ENCODE results near the gene TLK1. TPM values are rescaled to one million over a fixed set of nuclear protein-coding genes. Genes with fewer than 3 reads are reported as not detected.

Gene TLK1
- total RNA-seq, 4 donors from 2014 or later, result 24.9 to 60.4 (median 38.3) TPM

- Histone ChIP-seq H3K27me3 (no peaks in the 10 kb centered on the region), H3K4me1 (no peaks in the 10 kb centered on the region), H3K36me3 (peaks cover 76% of the 10 kb centered on the region), H3K27ac (no peak overlapping the region), H3K4me3 (no peak overlapping the region), H3K9me3 (no peaks in the 10 kb centered on the region)
- 89% methylated on average over 1 of the region's 1 CpG for WGBS
- DNase-seq (ENCODE audit: low spot score in 2 of 2), result no peak
- TF ChIP-seq CTCF (IDR thresholded peaks at IDR 0.05) (no peak), POLR2A (IDR thresholded peaks at IDR 0.05) (no peak), POLR2AphosphoS5 (IDR thresholded peaks at IDR 0.05) (no peak), EP300 (IDR thresholded peaks at IDR 0.05) (no peak)
These were observed 118.3 kb downstream of the TLK1 start for GRCh38 chr2:171042253-171042969.

GRCh38 chr2:171036532-171036931 is 124.2 kb downstream of the TLK1 start:
- H3K36me3 ChIP-seq, result peaks cover 67% of the 10 kb centered on the region
- TF ChIP-seq POLR2A (IDR thresholded peaks at IDR 0.05) (no peak), EP300 (IDR thresholded peaks at IDR 0.05) (no peak), CTCF (IDR thresholded peaks at IDR 0.05) (no peak), POLR2AphosphoS5 (IDR thresholded peaks at IDR 0.05) (no peak)
- no peaks in the 10 kb centered on the region for H3K27me3 ChIP-seq
- no peaks in the 10 kb centered on the region for H3K9me3 ChIP-seq
- no peak for DNase-seq (ENCODE audit: low spot score in 2 of 2)
- whole genome bisulfite sequencing, result 98% methylated on average over 2 of the region's 2 CpGs
- no peaks in the 10 kb centered on the region for H3K4me1 ChIP-seq
- no peak overlapping the region for H3K27ac ChIP-seq
- no peak overlapping the region for H3K4me3 ChIP-seq

GRCh38 chr2:171034315-171034714 is 126.4 kb downstream of the TLK1 start:
- Histone ChIP-seq H3K27me3 (no peaks in the 10 kb centered on the region), H3K36me3 (peaks cover 61% of the 10 kb centered on the region)
- WGBS, result 33% methylated on average over 2 of the region's 2 CpGs

GRCh38 chr2:171025214-171025613 is 135.5 kb downstream of the TLK1 start:
- Histone ChIP-seq H3K27me3 (no peaks in the 10 kb centered on the region), H3K4me3 (no peak overlapping the region), H3K27ac (no peak overlapping the region), H3K36me3 (peaks cover 23% of the 10 kb centered on the region), H3K9me3 (no peaks in the 10 kb centered on the region), H3K4me1 (no peaks in the 10 kb centered on the region)
- 79% methylated on average over 3 of the region's 3 CpGs for WGBS
- no peak for DNase-seq (ENCODE audit: low spot score in 2 of 2)
- TF ChIP-seq CTCF (IDR thresholded peaks at IDR 0.05) (no peak), POLR2A (IDR thresholded peaks at IDR 0.05) (no peak), EP300 (IDR thresholded peaks at IDR 0.05) (no peak), POLR2AphosphoS5 (IDR thresholded peaks at IDR 0.05) (no peak)

More at GRCh38 chr2:171034315-171034714, 126.4 kb downstream of the TLK1 start:
- H3K27ac ChIP-seq, result no peak overlapping the region
- DNase-seq (ENCODE audit: low spot score in 2 of 2), result no peak
- H3K4me1 ChIP-seq, result no peaks in the 10 kb centered on the region
- H3K9me3 ChIP-seq, result no peaks in the 10 kb centered on the region
- no peak overlapping the region for H3K4me3 ChIP-seq
- TF ChIP-seq POLR2A (IDR thresholded peaks at IDR 0.05), result no peak
- no peak for TF ChIP-seq EP300 (IDR thresholded peaks at IDR 0.05)
- TF ChIP-seq POLR2AphosphoS5 (IDR thresholded peaks at IDR 0.05), result no peak
- no peak for TF ChIP-seq CTCF (IDR thresholded peaks at IDR 0.05)

GRCh38 chr2:171018522-171018921 is 142.2 kb downstream of the TLK1 start:
- Histone ChIP-seq H3K9me3 (no peaks in the 10 kb centered on the region), H3K4me3 (no peak overlapping the region), H3K4me1 (no peaks in the 10 kb centered on the region), H3K27ac (no peak overlapping the region), H3K36me3 (peaks cover 19% of the 10 kb centered on the region), H3K27me3 (no peaks in the 10 kb centered on the region)
- DNase-seq (ENCODE audit: low spot score in 2 of 2), result no peak
- 97% methylated on average over 1 of the region's 1 CpG for WGBS
- no peak for TF ChIP-seq EP300 (IDR thresholded peaks at IDR 0.05)
- TF ChIP-seq CTCF (IDR thresholded peaks at IDR 0.05), result no peak
- no peak for TF ChIP-seq POLR2AphosphoS5 (IDR thresholded peaks at IDR 0.05)
- no peak for TF ChIP-seq POLR2A (IDR thresholded peaks at IDR 0.05)
